ENCODE results near the gene CDK16. TPM values are rescaled to one million over a fixed set of nuclear protein-coding genes. Genes with fewer than 3 reads are reported as not detected.

The CDK16 gene
- total RNA-seq, 5 donors from 2014 or later (not counting 1 experiment from before 2014, with no cell fraction given), result 54.7 to 139 (median 60.4) TPM

DNA sequence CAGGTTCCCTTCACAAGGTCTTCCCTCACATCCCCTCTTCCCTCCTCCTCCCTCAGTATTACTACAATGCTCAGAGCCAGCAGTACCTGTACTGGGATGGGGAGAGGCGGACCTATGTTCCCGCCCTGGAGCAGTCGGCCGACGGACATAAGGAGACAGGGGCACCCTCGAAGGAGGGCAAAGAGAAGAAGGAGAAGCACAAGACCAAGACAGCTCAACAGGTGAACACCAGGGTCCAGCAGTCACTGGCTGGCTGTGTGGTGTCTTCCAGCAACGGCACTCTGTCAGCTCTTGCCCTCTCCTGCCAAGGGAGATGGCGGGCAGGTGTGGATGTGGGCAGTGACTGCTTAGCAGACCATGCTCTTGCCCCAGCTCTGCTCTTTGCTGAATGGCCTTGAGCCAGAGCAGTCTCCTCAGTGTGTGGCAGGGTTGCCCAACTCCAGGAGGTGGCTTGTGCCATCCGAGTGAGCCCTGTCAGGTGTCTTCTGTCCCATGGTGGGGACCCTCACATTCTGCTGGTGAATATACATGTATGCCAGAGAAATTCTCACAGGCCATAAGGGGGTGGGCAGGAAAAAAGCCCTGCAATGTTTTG is 36.3 kb upstream of the CDK16 start:
- Mint-ChIP-seq H3K36me3 (peaks cover 27% of the 10 kb centered on the region), H3K27me3 (peaks cover 0 to 20% of the 10 kb centered on the region in 2 donors), H3K27ac (no peak overlapping the region), H3K9me3 (no peaks in the 10 kb centered on the region), H3K4me3 (no peak overlapping the region), H3K4me1 (no peaks in the 10 kb centered on the region)
- Histone ChIP-seq H3K27me3 (replicated peaks in 1 of 2; ENCODE audit: control insufficient read depth in 2 of 2, extremely low read depth in 1 of 2, insufficient read depth in 2 of 2, low read length in 1 of 2) (no peaks in the 10 kb centered on the region), H3K36me3 (ENCODE audit: control insufficient read depth in 2 of 2, extremely low read depth in 1 of 2, insufficient read depth in 1 of 2, low read length in 1 of 2) (peaks cover 9 to 65% of the 10 kb centered on the region in 2 donors), H3K27ac (ENCODE audit: low read length) (no peak overlapping the region), H3K9me3 (no peaks in the 10 kb centered on the region), H3K4me3 (ENCODE audit: control insufficient read depth in 1 of 2, extremely low read depth in 1 of 2, low read length in 1 of 2) (no peak overlapping the region), H3K4me1 (ENCODE audit: control insufficient read depth in 1 of 2, extremely low read depth in 1 of 2, insufficient read depth in 2 of 2, low read length in 2 of 2) (no peaks in the 10 kb centered on the region)
- CTCF ChIA-PET, result no interaction called here
- POLR2A ChIA-PET, result interaction anchor here (0.5 to 0.6 kb wide), 2 partner anchors 8 to 1809 kb away, joined by 3 read pairs; no protein-coding TSS in a partner anchor
- ATAC-seq (replicated peaks in 1 of 4), result no peak
- no peak for DNase-seq
- 98% methylated on average over 7 of the region's 9 CpGs for WGBS (ENCODE audit: insufficient coverage)

- CTCF ChIA-PET, result no interaction called here
- Mint-ChIP-seq H3K4me1 (no peaks in the 10 kb centered on the region), H3K27me3 (peaks cover 0 to 12% of the 10 kb centered on the region in 2 donors), H3K9me3 (no peaks in the 10 kb centered on the region), H3K27ac (no peak overlapping the region), H3K36me3 (peaks cover 15% of the 10 kb centered on the region), H3K4me3 (no peak overlapping the region)
- no peaks in the 10 kb centered on the region for H3K9me3 ChIP-seq
- no peaks in the 10 kb centered on the region for H3K27me3 ChIP-seq (replicated peaks in 1 of 2; ENCODE audit: control insufficient read depth in 2 of 2, extremely low read depth in 1 of 2, insufficient read depth in 2 of 2, low read length in 1 of 2)
- peaks cover 12 to 44% of the 10 kb centered on the region in 2 donors for H3K36me3 ChIP-seq (ENCODE audit: control insufficient read depth in 2 of 2, extremely low read depth in 1 of 2, insufficient read depth in 1 of 2, low read length in 1 of 2)
- DNase-seq, result no peak
- no peak overlapping the region for H3K27ac ChIP-seq (ENCODE audit: low read length)
- no peak overlapping the region for H3K4me3 ChIP-seq (ENCODE audit: control insufficient read depth in 1 of 2, extremely low read depth in 1 of 2, low read length in 1 of 2)
- no peak for ATAC-seq (replicated peaks in 1 of 4)
- no CpG with 5 or more reads among the region's 4 CpGs for WGBS (ENCODE audit: insufficient coverage)
- POLR2A ChIA-PET, result no interaction called here
- no peaks in the 10 kb centered on the region for H3K4me1 ChIP-seq (ENCODE audit: control insufficient read depth in 1 of 2, extremely low read depth in 1 of 2, insufficient read depth in 2 of 2, low read length in 2 of 2)
These were observed 34.0 kb upstream of the CDK16 start for GRCh38 chrX:47184486-47184885.

- no peaks in the 10 kb centered on the region for H3K27me3 ChIP-seq (replicated peaks in 1 of 2; ENCODE audit: control insufficient read depth in 2 of 2, extremely low read depth in 1 of 2, insufficient read depth in 2 of 2, low read length in 1 of 2)
- no peak overlapping the region for H3K27ac ChIP-seq (ENCODE audit: low read length)
- H3K9me3 ChIP-seq, result no peaks in the 10 kb centered on the region
- 96% methylated on average over 6 of the region's 17 CpGs for WGBS (ENCODE audit: insufficient coverage)
- H3K4me3 ChIP-seq (ENCODE audit: control insufficient read depth in 1 of 2, extremely low read depth in 1 of 2, low read length in 1 of 2), result no peak overlapping the region
- Mint-ChIP-seq H3K4me3 (no peak overlapping the region), H3K36me3 (peaks cover 14% of the 10 kb centered on the region), H3K4me1 (peaks cover 0 to under 1% (median under 1%) of the 10 kb centered on the region in 3 donors), H3K9me3 (no peaks in the 10 kb centered on the region), H3K27me3 (peaks cover 0 to 10% of the 10 kb centered on the region in 2 donors), H3K27ac (no peak overlapping the region)
- no peak for ATAC-seq (replicated peaks in 1 of 4)
- ChIA-PET POLR2A (interaction anchor here in 1 of 2 donors (0.6 kb wide), 1 partner anchor 48 kb away, joined by 12 read pairs; the partner anchor contains the start of gene USP11), CTCF (no interaction called here)
- peaks cover 12 to 38% of the 10 kb centered on the region in 2 donors for H3K36me3 ChIP-seq (ENCODE audit: control insufficient read depth in 2 of 2, extremely low read depth in 1 of 2, insufficient read depth in 1 of 2, low read length in 1 of 2)
- DNase-seq, result no peak
- peaks cover 0 to under 1% of the 10 kb centered on the region in 2 experiments for H3K4me1 ChIP-seq (ENCODE audit: control insufficient read depth in 1 of 2, extremely low read depth in 1 of 2, insufficient read depth in 2 of 2, low read length in 2 of 2)
These were observed 33.2 kb upstream of the CDK16 start for GRCh38 chrX:47185241-47185640.

GRCh38 chrX:47186096-47186740 is 32.3 kb upstream of the CDK16 start:
- Histone ChIP-seq H3K9me3 (no peaks in the 10 kb centered on the region), H3K36me3 (ENCODE audit: control insufficient read depth in 2 of 2, extremely low read depth in 1 of 2, insufficient read depth in 1 of 2, low read length in 1 of 2) (peaks cover 12 to 33% of the 10 kb centered on the region in 2 donors), H3K27ac (ENCODE audit: low read length) (no peak overlapping the region), H3K4me3 (ENCODE audit: control insufficient read depth in 1 of 2, extremely low read depth in 1 of 2, low read length in 1 of 2) (no peak overlapping the region), H3K27me3 (replicated peaks in 1 of 2; ENCODE audit: control insufficient read depth in 2 of 2, extremely low read depth in 1 of 2, insufficient read depth in 2 of 2, low read length in 1 of 2) (no peaks in the 10 kb centered on the region), H3K4me1 (ENCODE audit: control insufficient read depth in 1 of 2, extremely low read depth in 1 of 2, insufficient read depth in 2 of 2, low read length in 2 of 2) (peaks cover 0 to 5% of the 10 kb centered on the region in 2 experiments)
- Mint-ChIP-seq H3K4me1 (peaks cover 6 to 10% (median 10%) of the 10 kb centered on the region in 3 donors), H3K9me3 (no peaks in the 10 kb centered on the region), H3K27me3 (peaks cover 0 to 5% of the 10 kb centered on the region in 2 donors), H3K27ac (no peak overlapping the region), H3K36me3 (peaks cover 14% of the 10 kb centered on the region), H3K4me3 (no peak overlapping the region)
- POLR2A ChIA-PET, result interaction anchor here in 1 of 2 donors (0.6 kb wide), 1 partner anchor 47 kb away, joined by 12 read pairs; the partner anchor contains the start of gene USP11
- ATAC-seq (replicated peaks in 1 of 4) (no peak), DNase-seq (no peak)
- CTCF ChIA-PET, result no interaction called here
- WGBS (ENCODE audit: insufficient coverage), result 95% methylated on average over 15 of the region's 27 CpGs

GRCh38 chrX:47187106-47187677 is 31.3 kb upstream of the CDK16 start:
- H3K4me3 Mint-ChIP-seq, result no peak overlapping the region
- Histone ChIP-seq H3K27me3 (replicated peaks in 1 of 2; ENCODE audit: control insufficient read depth in 2 of 2, extremely low read depth in 1 of 2, insufficient read depth in 2 of 2, low read length in 1 of 2) (no peaks in the 10 kb centered on the region), H3K36me3 (ENCODE audit: control insufficient read depth in 2 of 2, extremely low read depth in 1 of 2, insufficient read depth in 1 of 2, low read length in 1 of 2) (peaks cover 10 to 23% of the 10 kb centered on the region in 2 donors), H3K4me1 (ENCODE audit: control insufficient read depth in 1 of 2, extremely low read depth in 1 of 2, insufficient read depth in 2 of 2, low read length in 2 of 2) (peaks cover 4 to 11% of the 10 kb centered on the region in 2 experiments), H3K9me3 (no peaks in the 10 kb centered on the region), H3K4me3 (ENCODE audit: control insufficient read depth in 1 of 2, extremely low read depth in 1 of 2, low read length in 1 of 2) (no peak overlapping the region), H3K27ac (ENCODE audit: low read length) (no peak overlapping the region)
- no peak for ATAC-seq (replicated peaks in 1 of 4)
- no peaks in the 10 kb centered on the region for H3K9me3 Mint-ChIP-seq
- no CpG with 5 or more reads among the region's 4 CpGs for WGBS (ENCODE audit: insufficient coverage)
- H3K4me1 Mint-ChIP-seq, result peaks cover 12 to 17% (median 13%) of the 10 kb centered on the region in 3 donors
- CTCF ChIA-PET, result no interaction called here
- no peak for DNase-seq
- H3K36me3 Mint-ChIP-seq, result peaks cover 10% of the 10 kb centered on the region
- H3K27me3 Mint-ChIP-seq, result peaks cover 0 to 5% of the 10 kb centered on the region in 2 donors
- POLR2A ChIA-PET, result no interaction called here
- peak overlapping the region in 1 of 2 donors; percentile 70 for H3K27ac Mint-ChIP-seq

- no peak overlapping the region for H3K4me3 ChIP-seq (ENCODE audit: control insufficient read depth in 1 of 2, extremely low read depth in 1 of 2, low read length in 1 of 2)
- H3K9me3 ChIP-seq, result no peaks in the 10 kb centered on the region
- Mint-ChIP-seq H3K4me1 (peaks cover 25 to 33% (median 32%) of the 10 kb centered on the region in 3 donors), H3K9me3 (no peaks in the 10 kb centered on the region), H3K27me3 (peaks cover 0 to 3% of the 10 kb centered on the region in 2 donors), H3K27ac (no peak overlapping the region), H3K36me3 (peaks cover 3% of the 10 kb centered on the region), H3K4me3 (no peak overlapping the region)
- peaks cover 7 to 8% of the 10 kb centered on the region in 2 donors for H3K36me3 ChIP-seq (ENCODE audit: control insufficient read depth in 2 of 2, extremely low read depth in 1 of 2, insufficient read depth in 1 of 2, low read length in 1 of 2)
- DNase-seq (no peak), ATAC-seq (replicated peaks in 1 of 4) (no peak)
- peaks cover 15 to 27% of the 10 kb centered on the region in 2 experiments for H3K4me1 ChIP-seq (ENCODE audit: control insufficient read depth in 1 of 2, extremely low read depth in 1 of 2, insufficient read depth in 2 of 2, low read length in 2 of 2)
- H3K27me3 ChIP-seq (replicated peaks in 1 of 2; ENCODE audit: control insufficient read depth in 2 of 2, extremely low read depth in 1 of 2, insufficient read depth in 2 of 2, low read length in 1 of 2), result no peaks in the 10 kb centered on the region
- no CpG with 5 or more reads among the region's 19 CpGs for WGBS (ENCODE audit: insufficient coverage)
- H3K27ac ChIP-seq (ENCODE audit: low read length), result peak overlapping the region; percentile 79
- ChIA-PET POLR2A (interaction anchor here in 1 of 2 donors (0.5 to 1.7 kb wide), 2 partner anchors 28 to 48 kb away, joined by 7 to 8 read pairs; partner anchors contain the start of gene CDK16), CTCF (interaction anchor here in 1 of 2 donors (1.0 to 3.0 kb wide), 3 partner anchors 28 to 195 kb away, joined by 4 to 14 read pairs (median 5); partner anchors contain the start of genes NDUFB11 and RBM10)
These were observed 28.6 kb upstream of the CDK16 start for GRCh38 chrX:47189906-47190305.

Measured in T-cell (primary cell).